HG03045 (cell line): ENCODE results near the gene CYP1A2.
"Not testable (repeated sequence)": the region's sequence is repeated elsewhere in the genome, so short reads cannot be mapped to it uniquely, and the experiment has no call there.

ENCODE experiments used
- ATAC-seq: cut with Tn5 transposase; IDR thresholded peaks from one replicate; pipeline ENCODE4 v1.9.1; 2021; ENCODE audit warnings: mild to moderate bottlenecking, moderate library complexity; ENCODE audit not compliant: unreplicated experiment

CYP1A2 gene

GRCh38 chr15:74775132-74775562 lies 26.5 kb downstream of the CYP1A2 start:
- ATAC-seq: no peak

DNA sequence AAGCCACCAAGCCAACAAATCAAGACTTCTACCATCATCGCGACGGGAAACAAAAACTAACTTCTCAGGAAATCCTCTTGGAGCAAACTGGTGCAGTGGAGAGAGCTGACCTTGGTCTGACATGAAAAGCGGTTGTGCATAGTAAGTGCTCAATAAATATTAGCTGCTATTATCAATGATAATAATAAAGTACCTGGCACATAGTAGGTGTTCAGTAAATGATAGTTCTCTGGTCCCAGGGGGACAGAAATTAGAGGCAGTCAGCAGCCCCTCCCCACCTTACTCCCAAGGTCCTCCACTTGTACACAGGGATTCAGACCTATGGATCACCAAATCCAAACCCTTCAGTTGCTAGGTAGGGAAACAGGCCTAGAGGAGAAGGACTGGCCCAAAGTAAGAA lies 27.2 kb downstream of the CYP1A2 start:
- no peak for ATAC-seq

DNA sequence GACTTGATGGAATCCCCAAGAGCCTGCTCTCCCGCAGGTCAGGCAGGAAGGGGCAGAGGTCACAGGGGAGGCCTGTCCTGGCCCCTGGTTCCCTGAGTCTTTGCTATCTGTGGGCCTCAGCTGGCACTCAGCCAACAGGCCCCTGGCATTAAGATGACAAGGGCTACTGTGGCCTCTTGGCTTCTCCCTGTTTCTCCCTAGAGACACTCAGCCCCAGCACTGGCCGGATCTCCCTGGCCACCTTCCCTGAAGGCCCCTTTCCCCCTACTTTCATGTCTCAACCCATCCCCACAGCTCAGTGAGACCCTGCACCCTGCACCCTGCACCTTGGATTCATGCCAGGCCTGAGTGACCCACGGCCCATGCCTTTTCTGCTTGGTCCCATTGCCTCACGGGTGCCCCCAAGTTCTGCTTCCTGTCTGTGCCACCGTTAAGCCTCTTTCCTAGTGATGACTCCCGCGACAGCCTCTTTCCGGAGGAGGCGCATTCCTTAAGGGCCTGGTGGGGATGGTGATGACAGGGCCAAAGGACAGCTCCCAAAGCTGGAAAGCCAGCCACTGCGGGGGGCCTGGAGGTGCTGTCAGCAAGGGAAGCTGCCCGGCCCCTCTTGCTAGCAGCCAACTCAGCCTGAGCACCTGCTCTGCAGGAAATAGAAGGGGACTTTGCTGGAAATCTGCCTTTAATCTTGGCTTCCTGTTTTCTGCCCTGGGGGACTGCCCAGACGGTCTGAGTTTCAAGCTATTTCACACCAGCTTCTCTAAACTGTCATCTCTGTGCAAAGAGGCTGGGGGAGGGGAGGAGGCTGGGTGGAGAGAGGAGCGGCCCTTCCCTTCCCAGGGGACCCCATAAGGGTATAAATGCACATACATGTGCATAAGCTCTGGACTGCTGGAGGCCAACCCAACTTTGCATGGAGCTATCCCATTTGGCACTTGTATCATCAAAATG lies 28.4 kb downstream of the CYP1A2 start:
- no peak for ATAC-seq

DNA sequence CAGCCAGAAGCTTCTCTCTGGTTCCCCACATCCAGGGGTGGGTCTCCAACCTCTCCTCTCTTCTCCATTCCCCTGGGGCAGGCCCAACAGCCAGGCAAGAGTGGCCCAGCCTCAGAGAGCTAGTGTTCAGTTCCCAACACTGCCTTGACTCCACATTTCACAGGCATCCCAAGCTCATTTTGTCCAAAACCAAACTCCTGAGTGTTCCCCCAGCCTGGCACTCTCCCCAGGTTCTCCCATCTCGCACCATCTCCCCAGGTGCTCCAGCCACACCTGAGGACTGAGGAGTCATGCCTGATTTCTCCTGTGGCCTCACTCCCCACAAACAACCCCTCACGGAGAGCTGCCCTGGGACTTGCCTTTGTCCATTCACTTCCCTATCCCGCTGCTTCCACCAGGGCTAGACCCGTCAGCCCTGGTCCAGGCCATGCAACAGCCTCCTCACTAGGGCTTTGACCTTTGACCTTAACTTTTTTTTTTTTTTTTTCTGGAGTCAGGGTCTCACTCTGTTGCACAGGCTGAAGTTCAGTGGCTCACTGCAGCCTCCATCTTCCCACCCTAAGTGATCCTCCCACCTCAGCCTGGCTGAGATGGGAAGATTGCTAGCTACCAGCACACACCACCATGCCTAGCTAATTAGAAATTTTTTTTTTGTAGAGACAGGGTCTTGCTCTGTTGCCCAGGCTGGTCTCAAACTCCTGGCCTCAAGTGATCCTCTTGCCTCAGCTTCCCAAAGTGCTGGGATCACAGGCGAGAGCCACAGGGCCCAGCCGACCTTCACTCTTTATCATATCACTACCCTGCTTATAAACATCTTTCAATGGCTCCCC lies 29.3 kb downstream of the CYP1A2 start:
- no peak for ATAC-seq

DNA sequence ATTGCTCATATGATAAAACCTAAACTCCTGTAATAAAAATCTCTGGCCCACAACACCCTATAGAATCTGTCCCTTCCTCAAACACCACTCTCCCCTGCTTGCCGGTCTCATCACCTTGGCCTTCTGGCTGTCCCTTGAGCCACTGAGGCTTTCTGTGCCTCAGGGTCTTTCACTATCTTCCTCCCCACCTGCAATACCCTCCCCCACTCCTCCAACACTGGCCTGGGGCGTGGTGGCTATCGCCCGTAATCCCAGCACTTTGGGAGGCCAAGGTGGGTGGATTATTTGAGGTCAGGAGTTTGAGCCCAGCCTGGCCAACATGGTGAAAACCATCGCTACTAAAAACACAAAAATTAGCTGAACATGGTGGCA lies 29.9 kb downstream of the CYP1A2 start:
- no peak for ATAC-seq

GRCh38 chr15:74779162-74779648 lies 30.6 kb downstream of the CYP1A2 start:
- ATAC-seq: no peak

GRCh38 chr15:74780523-74781430 lies 32.1 kb downstream of the CYP1A2 start:
- no peak for ATAC-seq

- ATAC-seq: no peak
These were observed 33.0 kb downstream of the CYP1A2 start, which contains the start of gene CSK for GRCh38 chr15:74781431-74782258. CSK (plus strand) TSS chr15:74782080; CDS start chr15:74798298, 16,218 bp downstream.

- ATAC-seq: no peak
These were observed 33.8 kb downstream of the CYP1A2 start for GRCh38 chr15:74782259-74783071.

DNA sequence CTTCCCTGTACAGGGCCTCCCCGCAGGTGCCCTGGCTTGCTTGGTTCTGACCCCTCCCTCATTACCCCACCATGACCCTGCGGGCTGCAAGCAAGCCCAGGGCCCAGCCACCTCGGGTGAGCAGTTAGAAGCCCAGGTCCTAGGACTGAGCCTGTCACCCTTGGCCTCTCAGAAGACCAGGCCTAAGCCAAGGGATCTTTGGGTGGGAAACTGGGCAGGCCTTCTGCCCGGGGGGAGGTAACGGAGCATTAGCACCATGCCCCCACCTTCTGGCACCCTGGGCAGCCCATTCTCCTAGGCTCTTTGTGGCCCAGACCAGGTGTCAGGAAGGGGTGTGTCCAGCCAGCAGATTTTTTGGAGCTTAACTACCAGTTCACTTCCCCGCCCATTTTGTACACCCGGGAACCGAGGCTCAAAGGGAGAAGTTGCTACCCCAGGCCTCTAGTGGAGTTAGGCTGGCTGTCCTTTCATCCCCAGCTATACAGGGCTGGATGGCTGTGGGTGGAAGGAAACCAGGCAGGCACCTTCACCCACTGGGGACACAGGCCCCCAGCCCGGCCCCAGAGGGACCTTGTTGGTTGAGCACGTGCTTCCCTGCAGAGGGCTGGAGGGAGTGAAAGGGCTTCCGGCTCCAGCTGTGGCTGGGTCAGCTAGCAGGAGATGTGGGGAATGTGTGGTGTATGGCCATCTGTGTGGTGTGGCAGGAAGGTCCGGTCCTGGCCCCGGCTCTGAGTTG lies 34.6 kb downstream of the CYP1A2 start:
- ATAC-seq: no peak

- ATAC-seq: no peak
These were observed 35.1 kb downstream of the CYP1A2 start for GRCh38 chr15:74783808-74784175.

DNA sequence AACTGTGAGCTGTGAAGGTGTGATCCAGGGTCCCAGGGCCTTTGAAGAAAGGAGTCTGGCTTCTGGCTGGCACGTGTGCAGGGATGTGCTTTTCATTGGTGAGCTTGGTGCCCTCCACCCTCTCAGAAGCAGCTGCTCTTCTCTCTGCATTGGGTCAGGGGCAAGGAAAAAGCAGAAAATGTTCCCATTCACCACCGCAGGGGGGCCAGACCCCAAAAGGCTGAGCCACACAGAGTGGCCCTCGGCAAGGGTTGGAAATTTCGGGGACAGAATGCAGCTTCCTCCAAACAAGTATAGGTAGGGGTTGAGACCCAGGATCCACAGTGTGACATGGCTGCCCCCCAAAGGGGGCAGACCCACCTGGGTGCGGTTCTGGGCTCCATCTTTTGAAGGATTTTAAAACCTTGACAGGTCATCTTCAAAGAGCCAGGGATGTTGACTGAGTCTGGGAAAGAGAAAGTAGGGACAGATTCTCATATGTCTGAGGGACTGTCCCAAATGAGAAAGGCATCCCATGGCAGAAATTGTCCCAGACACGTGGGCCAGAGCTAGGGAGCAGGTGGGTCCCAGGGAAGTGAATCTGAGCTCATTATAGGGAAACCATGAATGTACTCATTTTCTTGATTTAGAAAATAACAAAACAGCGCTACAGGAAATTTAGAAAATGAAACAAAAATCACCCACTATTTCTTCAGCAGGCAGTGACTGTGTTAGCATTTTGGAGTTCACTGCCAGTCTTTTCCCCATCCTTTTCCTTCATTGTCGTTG lies 36.0 kb downstream of the CYP1A2 start:
- no peak for ATAC-seq

DNA sequence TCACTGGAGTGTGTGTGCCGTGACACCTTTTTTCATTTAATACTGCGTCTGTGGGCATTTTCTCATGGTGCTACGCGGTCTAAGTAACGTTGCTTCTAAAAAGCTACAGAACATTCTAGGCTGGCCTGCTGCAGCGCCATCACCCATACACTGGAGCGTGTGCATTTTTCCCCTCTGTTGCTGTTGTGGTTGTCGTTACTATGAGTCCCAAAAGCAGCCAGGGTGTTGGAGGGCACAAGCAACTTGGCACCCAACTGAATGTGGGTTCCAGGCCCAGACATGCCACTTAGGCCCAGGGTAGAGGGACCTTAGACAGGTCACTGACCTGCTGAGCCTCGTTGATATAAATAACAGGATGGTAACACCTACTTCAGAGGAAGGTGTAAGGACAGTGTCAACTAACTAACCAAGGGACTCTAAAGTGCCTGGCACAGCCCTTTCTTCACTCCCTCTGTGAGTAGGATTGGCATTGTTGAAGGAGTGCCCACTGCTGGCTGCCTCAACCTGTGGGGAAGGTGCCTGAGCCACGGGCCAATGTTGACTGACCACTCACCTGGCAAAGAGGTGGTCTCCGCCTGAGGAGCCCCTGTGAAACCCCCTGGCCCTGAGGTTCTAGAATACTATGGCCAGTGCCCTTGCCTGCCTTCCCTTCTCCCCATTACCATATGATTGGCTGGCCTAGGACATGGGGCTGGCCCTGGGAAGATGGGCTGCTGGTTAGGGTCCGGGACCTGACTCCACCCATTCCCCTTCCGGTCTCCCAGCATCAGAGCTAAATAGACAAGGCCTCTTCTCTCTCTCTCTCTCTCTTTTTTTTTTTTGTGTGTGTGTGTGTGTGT lies 36.8 kb downstream of the CYP1A2 start:
- no peak for ATAC-seq

DNA sequence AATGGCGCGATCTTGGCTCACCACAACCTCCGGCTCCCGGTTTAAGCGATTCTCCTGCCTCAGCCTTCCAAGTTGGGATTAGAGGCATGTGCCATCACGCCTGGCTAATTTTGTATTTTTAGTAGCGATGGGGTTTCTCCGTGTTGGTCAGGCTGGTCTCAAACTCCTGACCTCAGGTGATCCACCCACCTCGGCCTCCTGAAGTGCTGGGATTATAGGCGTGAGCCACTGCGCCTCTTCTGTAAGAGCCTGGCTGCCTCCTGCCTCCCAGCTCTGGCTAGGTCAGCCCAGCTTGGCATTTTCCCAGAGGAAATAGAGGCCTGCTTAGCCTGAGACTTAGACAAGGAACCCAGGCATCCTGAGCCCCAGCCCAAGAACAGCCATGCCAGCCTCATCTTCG lies 37.4 kb downstream of the CYP1A2 start:
- not testable (repeated sequence) for ATAC-seq

DNA sequence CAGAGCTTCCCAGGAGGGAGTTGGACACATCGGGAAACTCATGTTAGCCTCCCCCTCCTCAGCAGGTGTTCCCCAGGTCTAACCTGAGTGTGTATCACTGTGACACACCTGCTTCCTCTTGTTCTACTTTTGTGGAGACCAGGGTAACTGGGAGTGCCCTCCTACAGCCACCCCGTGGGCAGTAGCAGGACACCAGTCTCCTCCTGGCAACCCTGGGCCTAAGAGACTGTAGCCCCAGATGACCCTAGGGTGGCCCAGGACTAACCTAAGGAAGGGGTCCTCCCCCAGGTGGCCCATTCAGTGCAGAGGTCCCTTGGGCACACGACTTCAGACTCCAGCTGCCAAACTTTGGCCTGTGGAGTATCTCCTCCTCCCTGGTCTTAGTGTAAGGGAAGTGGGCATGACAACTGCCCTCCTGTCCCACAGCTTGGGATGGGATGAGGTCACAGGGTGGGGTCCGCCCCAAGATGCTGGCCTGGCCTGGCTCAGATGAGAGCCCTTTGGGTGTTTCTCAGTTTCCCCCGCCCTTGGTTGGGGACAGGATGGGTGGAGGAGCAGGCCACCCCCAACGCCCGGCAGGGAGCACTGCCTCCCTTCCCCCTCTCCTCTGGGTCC lies 38.0 kb downstream of the CYP1A2 start:
- ATAC-seq: no peak
